HepG2 (cell line): ENCODE measurements around the gene ZNF628. TPM values are rescaled to one million over a fixed set of nuclear protein-coding genes. Genes with fewer than 3 reads are reported as not detected.

Source experiments
- ATAC-seq: fragments of 200-7000 bp; cut with Tn5 transposase; 3 replicates; pipeline ENCODE4 v1.9.1; 2020; ENCODE audit warnings: mild to moderate bottlenecking, moderate library complexity
- BruUV-seq: library from RNA; stranded (reverse); fragments of 400-500 nt; replicated peaks from 2 replicates; lab custom pipeline; 2021; lab: Mats Ljungman, UMichigan
- CTCF ChIA-PET: fragments of 300-600 bp; formaldehyde crosslinking; extraction: SDS; loops from one replicate; lab custom pipeline; 2021; ENCODE audit warnings: low total read pairs, inconsistent platforms, low intra/inter-chr PET ratio; lab: Yijun Ruan, JAX
- POLR2A ChIA-PET: fragments of 350-600 bp; sonication (Branson Sonifier 250); formaldehyde crosslinking; loops from one replicate; lab custom pipeline; 2020; ENCODE audit warnings: antibody characterized with exemption, inconsistent platforms; lab: Yijun Ruan, JAX
- DNase-seq: peaks from one replicate; pipeline ENCODE4 v3.0.0-alpha.2; 2015; ENCODE audit warnings: low spot score
- FAIRE-seq: peaks from 3 replicates; lab custom pipeline; 2011; peaks lifted over from hg19 to GRCh38; lab: Jason Lieb, UNC
- H2AFZ ChIP-seq: one replicate; pipeline ENCODE4 v1.6.1; 2011; ENCODE audit warnings: low read length, inconsistent platforms
- H3K27ac ChIP-seq: fragments of 300-600 bp; 3 replicates; pipeline ENCODE4 v1.8.0; 2011; ENCODE audit warnings: mixed run types, mild to moderate bottlenecking, mixed read lengths, low read length, inconsistent platforms; ENCODE audit not compliant: insufficient read depth; ENCODE audit errors: extremely low read length
- H3K27me3 ChIP-seq, 2 experiments: fragments of 200-600 bp in 1 of 2; 2 replicates in 1 of 2; 3 replicates in 1 of 2; pipeline versions ENCODE4 v1.6.0 to v1.8.0; 2011; ENCODE audit warnings: low read length in 2 of 2, mild to moderate bottlenecking in 2 of 2, moderate library complexity in 2 of 2, inconsistent platforms in 1 of 2; ENCODE audit not compliant: insufficient read depth in 2 of 2, control insufficient read depth in 1 of 2
- H3K36me3 ChIP-seq, 2 experiments: fragments of 200-600 bp in 1 of 2; replicated peaks in 1 of 2; 2 replicates in 1 of 2; 3 replicates in 1 of 2; pipeline versions ENCODE4 v1.5.1 to v1.8.0; 2011; ENCODE audit warnings: low read length in 2 of 2, inconsistent platforms in 1 of 2; ENCODE audit not compliant: insufficient read depth in 2 of 2, control insufficient read depth in 1 of 2
- H3K4me1 ChIP-seq: 2 replicates; pipeline ENCODE4 v1.5.1; 2012; ENCODE audit warnings: low read length, inconsistent platforms; ENCODE audit not compliant: insufficient read depth
- H3K4me2 ChIP-seq: 2 replicates; pipeline ENCODE4 v1.6.0; 2011; ENCODE audit warnings: low read depth, low read length, inconsistent platforms
- H3K4me3 ChIP-seq, 3 experiments: fragments of 200-600 bp in 1 of 3; sonication (generic), shearing (Covaris generic) in 1 of 3; replicated peaks in 1 of 3; 2 replicates each; pipeline ENCODE4 v1.5.1; 2011 to 2016; ENCODE audit warnings: low read length in 3 of 3, inconsistent platforms in 2 of 3, low read depth in 2 of 3, mild to moderate bottlenecking in 2 of 3, control low read depth in 1 of 3, mixed read lengths in 1 of 3; ENCODE audit not compliant: insufficient read depth in 1 of 3
- H3K79me2 ChIP-seq: one replicate; pipeline ENCODE4 v1.6.1; 2011; ENCODE audit warnings: low read length, inconsistent platforms; ENCODE audit not compliant: insufficient read depth
- H3K9ac ChIP-seq: 2 replicates; pipeline ENCODE4 v1.6.0; 2011; ENCODE audit warnings: mild to moderate bottlenecking, low read depth, low read length, inconsistent platforms; ENCODE audit not compliant: insufficient read depth
- H3K9me3 ChIP-seq: 2 replicates; pipeline ENCODE4 v1.5.1; 2012; ENCODE audit warnings: mild to moderate bottlenecking, low read length
- H4K20me1 ChIP-seq: 2 replicates; pipeline ENCODE4 v1.6.0; 2011; ENCODE audit warnings: inconsistent platforms, mild to moderate bottlenecking, low read length, moderate library complexity; ENCODE audit not compliant: insufficient read depth
- EZH2 ChIP-seq: conservative IDR thresholded peaks from 2 replicates; pipeline ENCODE4 v1.6.1; 2012; ENCODE audit warnings: mild to moderate bottlenecking, low read depth, low read length, moderate library complexity
- NFRKB ChIP-seq: fragments of 450-650 bp; IDR thresholded peaks from 2 replicates; pipeline ENCODE4 v1.6.1; 2017
- POLR2G ChIP-seq: fragments of 200-400 bp; formaldehyde crosslinking; IDR thresholded peaks from 2 replicates; pipeline ENCODE4 v1.6.1; 2018; ENCODE audit warnings: mild to moderate bottlenecking, low read depth, low read length, moderate library complexity
- SIN3A ChIP-seq: IDR thresholded peaks from 2 replicates; pipeline ENCODE4 v1.6.1; 2011; ENCODE audit warnings: low read depth, mild to moderate bottlenecking, control low read depth, low read length, borderline replicate concordance
- TRIM24 ChIP-seq: sonication (generic); formaldehyde crosslinking; IDR thresholded peaks from 2 replicates; pipeline ENCODE4 v1.8.0; 2022; ENCODE audit warnings: mild to moderate bottlenecking, missing genetic modification reagents
- ZNF841 ChIP-seq: sonication (generic); formaldehyde crosslinking; IDR thresholded peaks from 2 replicates; pipeline ENCODE4 v1.8.1; 2023; ENCODE audit warnings: missing genetic modification reagents, borderline replicate concordance
- ZZZ3 ChIP-seq: sonication (generic); formaldehyde crosslinking; IDR thresholded peaks from 2 replicates; pipeline ENCODE4 v1.4.0; 2020; ENCODE audit warnings: missing genetic modification reagents, mild to moderate bottlenecking, borderline replicate concordance
- WGBS: methylation state at CpG from one replicate; pipeline ENCODE4 v1.1.6; 2017; ENCODE audit warnings: low lambda C conversion rate; 5-methylcytosine and 5-hydroxymethylcytosine counted together
- in situ Hi-C: cut with HindIII; loops from 2 replicates; pipeline ENCODE4 v1.10.0; 2017; ENCODE audit warnings: low pct_unique_long_range_greater_than_20kb; ENCODE audit not compliant: extremely low pct_ligation_motif_present
- intact Hi-C: fragments of 100-400 bp; cut with micrococcal nuclease; formaldehyde crosslinking; loops from one replicate; pipeline ENCODE4 v1.10.0; 2022; ENCODE audit not compliant: unreplicated experiment
- polyA plus RNA-seq, 8 experiments: library from polyadenylated mRNA; depleted of rRNA in 3 of 8; stranded (reverse) in 7 of 8; unstranded in 1 of 8; fragments of >200 nt; fragmentation: Illumina TruSeq in 4 of 8; extraction: Trizol in 4 of 8; gene quantifications; 2 replicates each; pipeline versions ENCODE4 v1.2.1 to v1.2.3, GENCODE V29; 2011 to 2016; ENCODE audit warnings: low read depth in 4 of 8, missing spikeins in 1 of 8, mixed read lengths in 1 of 8; ENCODE audit not compliant: insufficient read depth in 1 of 8
- total RNA-seq, 5 experiments: library from RNA; depleted of rRNA; stranded (reverse); fragments of >200 nt; fragmentation: Illumina TruSeq; extraction: Trizol; gene quantifications; 2 replicates each; pipeline ENCODE4 v1.2.3, GENCODE V29; 2016; ENCODE audit warnings: low read depth in 1 of 5

The ZNF628 gene
- total and polyA plus RNA-seq, 2 of the 13 experiments (the other 11 are each of a cell fraction or from before 2014, with no cell fraction given) = 0.54 to 1.2 TPM

GRCh38 chr19:55451163-55451964 lies 25.1 kb upstream of the ZNF628 start:
- 15% methylated on average over 31 of the region's 80 CpGs for WGBS
- ChIA-PET POLR2A (interaction anchor here (0.7 to 3.3 kb wide), 2 partner anchors 44 kb away, joined by 4 to 11 read pairs; partner anchors contain the start of gene UBE2S), CTCF (no interaction called here)
- Histone ChIP-seq H3K4me3 (peak overlapping the region; percentile 4 to 31 (median 23); a peak in 2 of 6 replicates), H3K27me3 (peaks cover 0 to 25% of the 10 kb centered on the region in 2 experiments; a peak in 4 of 5 replicates), H3K36me3 (peaks cover 0 to 6% of the 10 kb centered on the region in 2 experiments; a peak in 2 of 5 replicates), H2AFZ (no peak overlapping the region), H3K79me2 (no peaks in the 10 kb centered on the region), H3K4me1 (peaks cover 14% of the 10 kb centered on the region), H3K27ac (no peak overlapping the region), H4K20me1 (peaks cover 10% of the 10 kb centered on the region; the same call in 1 of the 2 replicates), H3K9me3 (no peaks in the 10 kb centered on the region), H3K9ac (no peak overlapping the region), H3K4me2 (peak overlapping the region; percentile 36; the same call in 1 of the 2 replicates)
- no peak for DNase-seq
- BruUV-seq = no TSS peak
- intact Hi-C loops (no loop called here), in situ Hi-C loops (no loop called here)
- peak; percentile 29 for ATAC-seq
- no peak for TF ChIP-seq ZZZ3 (CRISPR knock-in tag)
- TF ChIP-seq SIN3A = no peak
- TF ChIP-seq NFRKB = no peak
- TF ChIP-seq TRIM24 (CRISPR knock-in tag) = no peak
- peak; percentile 88 for TF ChIP-seq EZH2
- no peak for TF ChIP-seq ZNF841 (CRISPR knock-in tag)
- TF ChIP-seq POLR2G = 0 out of 2 replicates have a peak, but pooled peaks have one; percentile 6
- no peak for FAIRE-seq
